Mesothelial cell of epicardium (in vitro differentiated cells): ENCODE results near the gene TEX48. TPM values are rescaled to one million over a fixed set of nuclear protein-coding genes. Genes with fewer than 3 reads are reported as not detected.

ENCODE experiments used
- DNase-seq, 2 experiments: peaks; one replicate each; pipeline ENCODE4 v3.0.0; 2021; ENCODE audit warnings: low spot score in 2 of 2; ENCODE audit not compliant: unreplicated experiment in 2 of 2
- H3K27ac Mint-ChIP-seq: 2 replicates; pipeline ENCODE4 v1.8.0; 2021; ENCODE audit warnings: mixed read lengths
- H3K27me3 Mint-ChIP-seq: 2 replicates; pipeline ENCODE4 v1.8.0; 2021; ENCODE audit warnings: low read depth, mixed read lengths
- H3K36me3 Mint-ChIP-seq: 2 replicates; pipeline ENCODE4 v1.8.0; 2021; ENCODE audit warnings: mixed read lengths
- H3K4me1 Mint-ChIP-seq: 2 replicates; pipeline ENCODE4 v1.8.0; 2021; ENCODE audit warnings: mixed read lengths
- H3K4me3 Mint-ChIP-seq: 2 replicates; pipeline ENCODE4 v1.8.0; 2021; ENCODE audit warnings: mild to moderate bottlenecking, moderate library complexity, mixed read lengths
- H3K9me3 Mint-ChIP-seq: 2 replicates; pipeline ENCODE4 v1.8.0; 2021; ENCODE audit warnings: mixed read lengths
- total RNA-seq: library from RNA; stranded (reverse); gene quantifications from 3 replicates; pipeline ENCODE4 v1.2.1, GENCODE V29; 2021
- TF ChIP-seq, protein P1 (sequence below): fragments of 200-600 bp; sonication (generic); IDR thresholded peaks from one replicate; pipeline ENCODE4 v1.5.0; 2021; ENCODE audit warnings: antibody characterized with exemption; ENCODE audit not compliant: unreplicated experiment

The TEX48 gene
- total RNA-seq, 1 donor from 2014 or later, result not detected

GRCh38 chr9:114723931-114724330, 41.9 kb upstream of the TEX48 start:
- Mint-ChIP-seq H3K36me3 (no peaks in the 10 kb centered on the region), H3K27me3 (peaks cover 8% of the 10 kb centered on the region), H3K4me3 (no peak overlapping the region), H3K4me1 (peaks cover 20% of the 10 kb centered on the region), H3K9me3 (no peaks in the 10 kb centered on the region), H3K27ac (no peak overlapping the region)
- DNase-seq, result no peak
- TF ChIP-seq, protein P1, sequence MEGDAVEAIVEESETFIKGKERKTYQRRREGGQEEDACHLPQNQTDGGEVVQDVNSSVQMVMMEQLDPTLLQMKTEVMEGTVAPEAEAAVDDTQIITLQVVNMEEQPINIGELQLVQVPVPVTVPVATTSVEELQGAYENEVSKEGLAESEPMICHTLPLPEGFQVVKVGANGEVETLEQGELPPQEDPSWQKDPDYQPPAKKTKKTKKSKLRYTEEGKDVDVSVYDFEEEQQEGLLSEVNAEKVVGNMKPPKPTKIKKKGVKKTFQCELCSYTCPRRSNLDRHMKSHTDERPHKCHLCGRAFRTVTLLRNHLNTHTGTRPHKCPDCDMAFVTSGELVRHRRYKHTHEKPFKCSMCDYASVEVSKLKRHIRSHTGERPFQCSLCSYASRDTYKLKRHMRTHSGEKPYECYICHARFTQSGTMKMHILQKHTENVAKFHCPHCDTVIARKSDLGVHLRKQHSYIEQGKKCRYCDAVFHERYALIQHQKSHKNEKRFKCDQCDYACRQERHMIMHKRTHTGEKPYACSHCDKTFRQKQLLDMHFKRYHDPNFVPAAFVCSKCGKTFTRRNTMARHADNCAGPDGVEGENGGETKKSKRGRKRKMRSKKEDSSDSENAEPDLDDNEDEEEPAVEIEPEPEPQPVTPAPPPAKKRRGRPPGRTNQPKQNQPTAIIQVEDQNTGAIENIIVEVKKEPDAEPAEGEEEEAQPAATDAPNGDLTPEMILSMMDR, result no peak

DNA sequence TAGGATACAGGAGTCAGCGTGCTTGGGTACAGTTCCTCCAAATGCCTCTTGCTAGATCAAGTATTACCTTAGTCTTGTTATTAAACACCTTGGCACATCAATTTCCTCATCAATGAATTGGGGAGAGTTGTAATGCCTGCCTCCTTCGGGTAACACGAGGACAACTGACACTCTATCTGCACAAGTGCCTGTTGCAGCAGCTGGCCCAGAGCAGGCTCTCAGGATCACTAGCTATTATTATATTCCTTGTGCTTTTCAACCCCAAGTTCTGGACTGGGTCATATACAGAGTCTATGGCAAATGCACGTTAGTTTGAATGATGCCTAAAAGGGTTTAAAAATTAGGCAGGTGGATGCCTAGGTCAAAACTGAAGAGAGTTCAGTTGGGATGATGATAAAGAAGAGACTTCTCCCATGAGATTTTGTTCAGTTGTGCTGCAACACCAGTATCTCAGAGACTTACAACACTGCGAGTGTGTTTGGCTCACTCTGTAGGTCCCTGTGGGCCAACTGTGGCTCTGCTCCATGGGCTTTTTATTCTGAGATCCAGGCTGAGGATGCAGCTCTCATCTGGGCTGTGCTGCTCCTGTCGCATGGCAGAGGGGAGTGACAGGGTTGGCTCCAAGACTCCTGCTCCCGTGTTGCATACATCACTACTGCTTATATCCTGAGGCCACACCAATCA, 41.1 kb upstream of the TEX48 start:
- H3K4me1 Mint-ChIP-seq, result peaks cover 24% of the 10 kb centered on the region
- H3K9me3 Mint-ChIP-seq, result peaks cover 2% of the 10 kb centered on the region
- H3K27ac Mint-ChIP-seq, result no peak overlapping the region
- TF ChIP-seq, protein P1, result no peak
- no peak for DNase-seq
- H3K36me3 Mint-ChIP-seq, result no peaks in the 10 kb centered on the region
- H3K27me3 Mint-ChIP-seq, result peaks cover 13% of the 10 kb centered on the region
- no peak overlapping the region for H3K4me3 Mint-ChIP-seq

DNA sequence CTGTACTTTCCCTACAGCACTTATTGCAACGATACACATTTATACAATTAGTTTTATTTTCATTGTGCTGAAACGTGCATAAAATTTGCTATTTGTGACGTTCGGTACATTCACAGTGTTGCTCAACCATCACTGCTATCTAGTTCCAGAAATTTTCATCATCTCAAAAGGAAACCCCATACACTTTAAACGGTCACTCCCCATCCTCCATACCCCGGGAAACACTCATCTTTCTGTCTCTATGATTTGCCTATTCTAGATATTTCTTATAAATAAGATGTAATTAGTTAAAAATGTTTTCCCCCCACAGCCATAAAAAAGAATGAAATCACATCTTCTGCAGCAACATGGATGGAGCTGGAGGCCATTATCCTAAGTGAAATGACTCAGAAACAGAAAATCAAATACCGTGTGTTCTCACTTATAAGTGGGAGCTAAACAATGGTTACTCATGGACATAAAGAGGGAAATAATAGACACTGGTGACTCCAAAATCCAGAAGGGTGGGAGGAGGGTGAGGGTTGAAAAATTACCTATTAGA, 40.2 kb upstream of the TEX48 start:
- Mint-ChIP-seq H3K9me3 (peaks cover 6% of the 10 kb centered on the region), H3K4me1 (peaks cover 25% of the 10 kb centered on the region), H3K4me3 (no peak overlapping the region), H3K27me3 (peaks cover 20% of the 10 kb centered on the region), H3K27ac (no peak overlapping the region), H3K36me3 (no peaks in the 10 kb centered on the region)
- DNase-seq, result no peak
- TF ChIP-seq, protein P1, result no peak

DNA sequence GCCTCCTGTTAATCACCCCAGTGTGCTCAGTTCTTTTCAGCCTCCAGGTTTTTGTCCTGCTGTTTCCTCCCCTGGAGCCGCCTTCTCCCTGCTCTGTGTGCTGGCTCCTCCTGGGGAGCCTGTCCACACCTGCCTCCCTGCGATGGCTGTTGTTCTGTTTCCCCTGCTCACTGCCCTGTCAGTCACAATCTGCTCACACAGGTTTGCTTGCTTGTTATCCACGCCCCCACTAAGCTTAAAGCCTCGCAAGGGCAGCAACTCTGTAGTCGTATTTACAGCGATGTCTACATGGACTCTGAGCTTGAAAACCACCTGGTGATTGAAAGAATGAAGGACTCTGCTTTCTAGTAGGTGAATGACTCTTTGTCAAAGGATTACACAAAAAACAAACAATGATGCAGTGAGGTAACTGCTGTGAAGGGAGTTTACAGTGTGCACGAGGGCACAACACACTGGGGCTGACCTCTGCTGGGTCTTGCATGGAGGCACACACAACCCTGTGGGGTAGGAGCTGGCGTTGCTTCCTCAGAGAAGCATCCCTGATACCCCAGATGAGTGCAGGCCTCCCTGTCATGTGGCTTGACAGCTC, 39.6 kb upstream of the TEX48 start:
- Mint-ChIP-seq H3K27me3 (peaks cover 25% of the 10 kb centered on the region), H3K27ac (no peak overlapping the region), H3K36me3 (no peaks in the 10 kb centered on the region), H3K9me3 (peaks cover 8% of the 10 kb centered on the region), H3K4me1 (peaks cover 25% of the 10 kb centered on the region), H3K4me3 (no peak overlapping the region)
- TF ChIP-seq, protein P1, result no peak
- no peak for DNase-seq

DNA sequence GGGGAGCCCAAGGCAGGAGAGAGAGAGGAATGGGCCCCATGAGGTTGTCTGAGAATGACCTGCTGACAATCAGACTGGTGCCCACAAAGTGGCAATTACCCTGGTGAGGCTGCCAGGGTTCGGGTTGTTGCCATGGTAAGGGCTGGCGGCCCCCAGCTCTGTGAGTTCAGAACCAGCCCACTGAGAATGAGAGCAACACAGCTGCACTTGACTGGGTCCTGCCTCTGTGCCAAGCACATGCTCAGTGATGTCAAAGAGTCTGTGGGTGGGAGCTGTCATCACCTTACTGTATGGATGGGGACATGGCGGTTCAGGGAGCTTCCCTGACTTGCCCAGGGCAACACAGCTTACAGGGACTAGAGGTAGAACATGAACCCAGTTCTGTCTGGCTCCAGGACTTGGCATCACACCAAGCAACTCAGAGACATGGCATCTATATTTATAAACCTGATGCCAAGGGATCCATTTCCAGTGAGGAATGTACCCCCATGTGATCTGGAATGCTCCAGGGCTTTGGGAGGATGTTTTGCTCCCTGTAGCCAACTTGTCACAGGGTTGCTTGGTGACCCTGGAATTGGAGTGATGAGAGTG, 38.2 kb upstream of the TEX48 start:
- Mint-ChIP-seq H3K27ac (no peak overlapping the region), H3K4me1 (peaks cover 12% of the 10 kb centered on the region), H3K36me3 (no peaks in the 10 kb centered on the region), H3K9me3 (peaks cover 15% of the 10 kb centered on the region), H3K4me3 (no peak overlapping the region), H3K27me3 (peaks cover 31% of the 10 kb centered on the region)
- no peak for DNase-seq
- TF ChIP-seq, protein P1, result no peak
